GM21825 (cell line): ENCODE results near the gene IFI35.

Experiments
- ATAC-seq: cut with Tn5 transposase; IDR thresholded peaks from one replicate; pipeline ENCODE4 v1.9.1; 2021; ENCODE audit warnings: mild to moderate bottlenecking, moderate library complexity; ENCODE audit not compliant: unreplicated experiment

Gene IFI35

DNA sequence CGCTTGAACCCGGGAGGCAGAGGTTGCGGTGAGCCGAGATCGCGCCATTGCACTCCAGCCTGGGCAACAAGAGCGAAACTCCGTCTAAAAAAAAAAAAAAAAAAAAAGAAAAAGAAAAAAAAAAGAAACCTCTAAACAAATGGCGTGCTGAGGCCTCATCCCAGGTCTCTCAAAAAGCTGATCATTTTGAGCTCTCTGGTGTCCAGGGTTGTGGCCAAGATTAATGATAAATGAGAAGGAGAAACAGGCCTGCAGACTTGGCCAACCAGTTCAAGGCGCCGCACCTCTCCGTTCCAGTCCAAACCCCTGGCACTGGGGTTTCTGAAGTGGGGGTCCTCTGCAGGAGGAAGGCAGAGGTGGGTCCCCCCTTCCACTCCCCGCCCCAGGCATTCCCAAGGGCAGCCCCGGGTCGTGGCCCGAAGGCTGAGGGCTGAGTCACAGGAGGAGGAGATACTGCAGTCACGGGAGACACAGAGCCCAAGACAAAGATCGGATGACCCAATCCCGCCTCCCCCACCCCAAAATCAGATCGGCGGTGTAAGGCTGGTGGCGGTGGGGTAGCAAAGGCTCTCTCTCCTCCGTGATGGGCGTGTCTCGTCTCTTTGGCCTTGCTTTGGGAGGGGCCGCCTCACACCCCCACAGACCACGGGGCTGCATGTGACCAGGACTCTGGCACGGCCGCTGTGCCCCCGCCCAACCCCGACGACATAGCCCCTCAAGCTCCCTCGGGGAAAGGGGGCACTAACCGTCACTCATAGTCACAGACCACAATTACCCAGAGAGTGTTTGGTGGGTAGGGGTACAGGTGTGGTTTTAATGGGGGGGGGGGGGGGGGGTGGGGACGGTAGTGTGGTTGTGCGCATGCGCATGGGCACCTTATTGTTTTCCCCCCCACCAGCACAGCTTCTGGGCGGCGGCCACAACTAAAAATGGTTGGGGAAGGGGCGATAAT is 14.5 kb downstream of the IFI35 start:
- ATAC-seq = no peak

DNA sequence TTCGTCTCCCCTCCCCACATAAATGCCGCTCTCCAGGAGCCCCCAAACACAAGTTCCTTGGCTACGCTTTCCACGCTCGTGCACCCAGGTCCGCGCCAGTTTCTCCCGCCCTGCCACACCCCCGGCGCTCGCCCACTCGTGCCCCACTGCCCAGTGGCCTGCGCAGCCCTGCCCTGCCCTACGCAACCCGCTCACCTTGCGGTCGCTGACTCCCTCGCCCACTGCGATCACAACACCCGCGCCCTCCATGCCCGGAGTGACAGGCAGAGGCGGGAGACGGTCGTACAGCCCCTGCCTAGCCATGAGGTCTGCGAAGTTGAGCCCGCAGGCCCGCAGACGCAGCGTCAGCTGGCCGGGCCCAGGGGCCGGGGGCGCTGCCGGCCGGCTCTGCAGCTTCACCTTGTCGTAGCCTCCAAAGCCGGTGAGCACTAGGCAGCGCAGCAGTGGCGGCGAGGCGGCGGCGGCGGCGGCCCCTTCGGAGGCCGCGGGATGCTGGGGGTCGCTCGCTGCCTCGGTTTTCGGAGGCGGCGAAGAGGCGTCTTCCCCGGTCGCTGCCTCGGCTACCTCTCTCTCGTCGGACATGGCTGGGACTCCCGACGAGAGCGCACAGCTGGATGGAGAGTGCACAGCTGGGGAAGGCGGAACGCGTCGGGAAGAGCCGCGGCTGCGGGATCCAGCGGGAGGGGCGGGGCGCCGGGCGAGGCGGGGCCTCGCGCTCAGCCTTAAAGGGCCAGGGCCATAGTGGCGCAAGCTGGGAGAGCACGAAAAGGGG is 15.3 kb downstream of the IFI35 start, which contains the start of gene VAT1:
Gene VAT1 (minus strand): TSS at position 645 of the 772 bp plus-strand sequence. CDS start 63 bp downstream, at position 582.
- ATAC-seq = peak; percentile 44

DNA sequence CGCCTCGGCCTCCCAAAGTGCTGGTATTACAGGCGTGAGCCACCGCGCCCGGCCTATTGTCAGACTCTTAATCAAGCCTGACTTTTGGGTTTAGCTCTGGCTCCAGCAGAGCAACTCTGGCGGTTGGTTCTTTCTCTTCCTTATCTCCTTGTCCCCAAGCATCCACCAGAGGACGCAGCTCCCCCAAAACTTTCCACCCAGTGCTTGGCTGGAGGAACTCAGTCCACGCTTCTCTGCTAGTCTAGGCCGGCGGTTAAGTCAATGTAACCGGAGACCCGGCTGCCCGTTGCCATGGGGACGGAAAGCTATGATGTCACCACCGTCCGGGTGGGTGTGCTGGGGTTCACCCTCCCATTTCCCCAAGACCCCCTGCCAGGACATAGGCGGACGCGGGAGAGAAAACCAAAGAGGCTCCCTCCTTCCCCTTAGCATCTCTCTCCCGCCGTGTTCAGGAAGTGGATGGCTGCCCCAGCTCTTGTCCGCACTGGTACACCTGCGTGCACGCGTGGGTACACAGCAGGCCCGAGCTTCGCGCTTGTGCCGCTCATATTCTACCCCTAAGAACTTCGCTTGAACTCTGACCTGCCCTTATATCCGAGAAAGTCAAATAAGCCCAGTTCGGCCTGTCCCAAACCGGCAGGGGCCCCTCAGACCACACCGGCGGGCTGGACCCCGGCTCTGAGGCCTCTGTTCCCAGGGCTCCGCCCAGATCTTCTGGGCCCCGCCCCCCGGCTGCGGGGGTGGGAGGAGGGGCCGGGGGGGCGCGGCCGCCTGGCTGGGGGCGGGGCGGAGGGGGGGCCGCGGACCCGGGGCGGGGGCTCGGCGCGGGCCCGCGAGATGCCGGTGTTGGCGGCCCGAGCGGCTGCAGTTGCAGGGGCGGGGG is 18.1 kb downstream of the IFI35 start, which contains the start of gene RND2:
Gene RND2 (plus strand): TSS at position 825 of the 883 bp plus-strand sequence. CDS start 117 bp downstream, outside the sequence.
- ATAC-seq = peak; percentile 42

DNA sequence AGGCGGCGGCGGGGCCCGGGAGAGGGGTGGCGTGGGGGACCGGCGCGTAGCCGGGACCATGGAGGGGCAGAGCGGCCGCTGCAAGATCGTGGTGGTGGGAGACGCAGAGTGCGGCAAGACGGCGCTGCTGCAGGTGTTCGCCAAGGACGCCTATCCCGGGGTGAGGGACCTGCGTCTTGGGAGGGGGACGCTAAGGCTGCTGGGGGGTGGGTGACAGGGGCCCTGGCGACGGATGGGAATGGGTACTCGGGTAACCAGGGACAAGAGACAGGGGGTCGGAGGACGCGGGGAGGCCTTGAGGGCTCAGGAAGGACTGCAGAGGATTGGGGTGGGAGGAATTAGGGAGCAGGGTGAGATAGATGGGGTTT is 18.7 kb downstream of the IFI35 start:
- no peak for ATAC-seq

DNA sequence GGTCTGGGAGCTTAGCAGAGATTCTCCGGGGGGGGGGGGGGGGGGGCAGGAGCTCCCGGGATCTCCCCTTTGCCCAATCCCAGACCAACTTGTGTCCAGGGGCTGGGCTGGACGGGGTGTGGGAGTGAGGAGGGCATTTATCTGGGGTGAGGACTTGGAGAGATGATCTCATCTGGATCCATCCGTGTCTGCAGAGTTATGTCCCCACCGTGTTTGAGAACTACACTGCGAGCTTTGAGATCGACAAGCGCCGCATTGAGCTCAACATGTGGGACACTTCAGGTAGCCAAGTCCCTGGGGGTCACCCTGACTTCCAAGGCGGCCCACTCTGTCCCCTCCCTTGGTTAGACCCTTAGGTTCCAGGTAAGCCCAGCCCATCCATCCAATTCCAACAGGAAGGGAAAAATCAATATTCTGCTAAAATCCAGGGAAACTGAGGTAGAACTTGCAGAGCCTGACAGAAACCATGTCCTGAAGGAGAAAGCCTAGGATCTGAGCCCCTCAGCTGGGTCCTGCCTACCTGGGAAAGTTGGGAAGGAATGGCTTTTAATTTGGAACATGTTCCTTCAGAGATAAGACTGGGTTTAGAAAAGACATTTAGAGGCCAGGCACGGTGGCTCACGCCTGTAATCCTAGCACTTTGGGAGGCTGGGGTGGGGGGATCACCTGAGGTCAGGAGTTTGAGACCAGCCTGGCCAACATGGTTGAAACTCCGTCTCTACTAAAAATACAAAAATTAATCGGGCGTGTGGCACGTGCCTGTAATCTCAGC is 19.4 kb downstream of the IFI35 start:
- no peak for ATAC-seq

DNA sequence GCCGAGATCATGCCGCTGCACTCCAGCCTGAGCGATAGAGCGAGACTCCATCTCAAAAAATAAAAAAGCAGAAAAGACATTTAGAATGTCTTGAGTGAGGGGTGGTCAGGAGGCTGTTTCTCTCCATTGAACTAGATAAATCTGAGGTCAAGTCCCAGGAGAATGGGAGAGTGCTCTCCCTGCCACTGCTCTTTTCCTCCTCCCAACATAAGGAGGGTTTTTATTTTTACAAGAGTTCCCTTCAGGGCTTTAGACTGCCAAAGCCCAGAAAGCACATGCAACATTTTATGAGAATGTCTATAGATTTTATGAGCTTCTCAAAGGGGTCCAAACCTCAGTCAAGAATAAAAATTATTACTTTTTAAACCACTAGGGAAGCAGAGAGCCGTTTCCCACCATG is 20.0 kb downstream of the IFI35 start:
- no peak for ATAC-seq

DNA sequence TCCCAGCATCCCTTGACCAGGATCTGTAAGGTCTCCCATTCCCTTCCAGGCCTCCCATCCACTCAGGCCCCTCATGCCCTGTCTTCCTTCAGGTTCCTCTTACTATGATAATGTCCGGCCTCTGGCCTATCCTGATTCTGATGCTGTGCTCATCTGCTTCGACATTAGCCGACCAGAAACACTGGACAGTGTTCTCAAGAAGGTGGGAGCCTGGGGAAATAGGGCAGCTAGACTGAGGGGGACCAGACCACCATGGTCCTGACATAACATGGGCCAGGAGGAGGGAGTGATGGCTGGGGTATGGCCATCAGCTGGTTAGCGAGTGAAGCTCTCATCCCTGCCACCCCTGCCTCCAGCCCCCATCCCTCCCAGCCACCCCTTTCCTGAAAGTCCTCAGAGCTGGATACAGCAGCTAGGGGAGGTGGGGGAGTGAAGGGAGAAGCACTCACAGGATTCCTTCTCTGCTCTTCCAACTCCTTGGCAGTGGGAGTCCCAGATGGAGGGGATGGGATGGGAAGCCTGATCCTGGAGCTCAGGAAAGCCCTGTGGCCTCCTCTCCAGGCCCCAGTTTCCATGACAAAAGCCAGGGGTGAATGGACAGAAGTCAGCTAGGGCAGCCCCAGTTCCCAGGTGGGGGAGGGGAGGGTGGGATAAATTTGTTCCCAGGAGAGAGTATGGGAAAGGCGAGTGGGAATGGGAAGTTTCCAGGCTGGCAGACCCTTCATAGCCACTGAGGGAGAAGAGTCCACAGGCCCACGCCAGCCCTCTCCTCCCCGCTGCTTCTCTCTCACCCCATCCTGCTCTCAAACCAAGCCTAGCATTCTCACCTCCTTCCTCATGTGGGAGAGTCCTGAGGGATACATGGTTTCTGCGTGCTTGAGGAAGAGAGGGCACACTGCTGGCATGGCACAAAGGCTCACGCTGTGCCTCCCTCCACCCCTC is 20.8 kb downstream of the IFI35 start:
- no peak for ATAC-seq

DNA sequence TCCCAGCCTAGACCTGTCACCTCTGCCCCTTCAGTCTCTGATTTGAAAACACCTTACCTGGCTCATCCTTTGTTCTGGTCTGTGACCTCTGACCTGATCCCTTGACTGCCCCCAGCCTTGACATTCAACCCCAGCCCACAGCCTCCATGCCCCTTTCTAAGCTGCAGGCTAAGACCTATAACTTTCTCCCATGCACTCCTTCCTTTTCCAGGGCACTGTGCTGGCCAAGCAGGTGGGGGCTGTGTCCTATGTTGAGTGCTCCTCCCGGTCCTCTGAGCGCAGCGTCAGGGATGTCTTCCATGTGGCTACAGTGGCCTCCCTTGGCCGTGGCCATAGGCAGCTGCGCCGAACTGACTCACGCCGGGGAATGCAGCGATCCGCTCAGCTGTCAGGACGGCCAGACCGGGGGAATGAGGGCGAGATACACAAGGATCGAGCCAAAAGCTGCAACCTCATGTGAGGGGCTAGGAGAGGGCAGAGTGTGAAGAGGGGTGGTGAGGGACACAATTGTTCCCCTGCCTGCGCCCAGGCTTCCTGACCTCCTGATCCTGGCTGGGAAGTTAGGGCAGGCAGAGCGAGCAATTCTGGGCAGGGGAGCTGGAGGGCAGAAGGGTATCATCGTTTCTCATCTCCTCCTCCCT is 21.8 kb downstream of the IFI35 start:
- no peak for ATAC-seq

DNA sequence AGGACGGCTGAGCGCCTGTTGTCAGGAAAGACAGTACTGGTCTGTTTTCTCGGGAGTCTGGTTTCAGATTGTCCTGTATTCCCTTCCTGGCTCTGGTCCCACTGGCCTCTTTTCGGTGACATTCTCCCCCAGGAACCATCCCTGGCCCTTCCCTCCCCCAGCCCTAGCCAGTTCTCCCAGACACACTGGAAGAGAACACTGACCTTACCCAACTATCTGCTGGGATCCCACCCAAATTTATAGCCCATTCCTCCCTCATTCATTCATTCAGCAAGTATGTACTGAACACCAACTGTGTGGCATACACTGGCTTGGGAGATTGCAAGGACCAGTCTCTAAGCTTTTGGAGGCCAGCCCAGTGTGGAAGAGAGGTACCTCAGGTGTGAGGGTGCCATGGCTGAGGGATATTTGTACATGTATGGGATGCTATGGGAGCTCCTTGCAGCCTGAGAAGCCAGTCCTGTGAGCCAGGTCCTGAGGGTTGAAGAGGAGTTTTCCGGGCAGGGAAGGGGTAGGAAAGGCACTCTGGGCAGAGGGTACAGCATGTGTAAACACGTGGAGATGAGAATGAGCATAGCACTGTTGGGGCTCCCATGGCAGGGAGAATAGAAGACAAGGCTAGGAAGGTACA is 23.7 kb downstream of the IFI35 start:
- ATAC-seq = no peak

DNA sequence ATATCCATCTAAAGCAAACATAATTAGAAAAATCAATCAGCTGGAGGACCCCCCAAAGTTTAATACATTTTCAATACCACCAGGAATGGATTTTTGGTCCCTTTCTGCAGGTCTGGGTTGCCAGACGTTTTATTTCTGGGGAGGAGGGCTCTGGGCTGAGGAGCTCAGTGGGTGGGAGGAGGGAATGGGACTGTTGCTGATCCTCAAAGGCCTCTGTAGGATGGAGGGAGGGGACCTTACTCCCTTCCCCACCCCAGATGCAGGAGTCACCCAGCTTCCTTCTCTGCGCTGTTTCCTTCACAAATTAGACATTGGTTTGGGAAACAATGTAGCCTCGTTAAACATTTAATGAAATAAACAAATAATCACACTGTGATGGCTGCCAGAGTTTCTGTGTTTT is 25.1 kb downstream of the IFI35 start:
- no peak for ATAC-seq

DNA sequence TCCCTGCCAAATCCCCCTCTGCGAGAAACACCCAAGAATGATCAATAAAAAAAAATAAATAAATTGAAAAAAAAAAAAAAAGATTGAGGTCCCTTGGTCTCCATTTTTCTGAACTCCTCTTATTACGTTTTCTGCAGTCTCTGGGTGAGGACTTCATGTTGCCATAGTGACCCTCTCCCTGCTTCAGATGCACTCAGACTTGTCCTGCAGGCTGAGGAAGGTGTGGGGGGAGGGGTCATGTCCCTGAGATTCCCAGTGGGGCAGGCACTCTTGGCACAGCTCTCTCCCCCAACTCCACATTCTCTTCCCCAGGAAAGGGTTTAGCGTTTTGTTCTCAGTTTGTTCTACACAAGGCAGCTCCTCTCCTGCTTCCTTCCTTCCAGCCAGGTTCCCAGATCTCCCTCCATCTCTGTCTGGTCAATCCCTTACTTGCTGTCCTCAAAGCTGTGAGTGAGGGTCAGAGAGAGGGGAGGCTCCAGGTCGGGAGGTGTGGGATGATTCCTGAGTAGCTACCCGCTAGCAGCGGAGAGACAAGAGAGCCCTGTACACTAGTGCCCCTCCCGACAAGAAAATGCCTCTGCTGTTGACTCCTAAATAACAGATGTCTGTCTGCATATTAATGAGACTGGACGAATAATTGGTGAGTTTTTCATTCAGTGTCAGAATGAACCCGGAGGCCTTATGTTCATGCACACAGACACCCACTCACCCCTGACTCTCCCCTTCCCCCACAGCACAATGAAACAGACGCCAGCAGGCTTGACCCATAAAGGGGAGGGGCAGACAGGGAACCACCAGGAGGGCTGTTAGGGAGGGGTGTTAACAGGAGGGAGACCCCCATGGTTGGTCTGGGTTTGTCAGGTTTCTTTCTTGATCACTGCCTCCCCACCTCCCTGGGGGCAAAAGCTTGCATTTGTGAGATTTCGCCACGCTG is 27.6 kb downstream of the IFI35 start:
- ATAC-seq = no peak

DNA sequence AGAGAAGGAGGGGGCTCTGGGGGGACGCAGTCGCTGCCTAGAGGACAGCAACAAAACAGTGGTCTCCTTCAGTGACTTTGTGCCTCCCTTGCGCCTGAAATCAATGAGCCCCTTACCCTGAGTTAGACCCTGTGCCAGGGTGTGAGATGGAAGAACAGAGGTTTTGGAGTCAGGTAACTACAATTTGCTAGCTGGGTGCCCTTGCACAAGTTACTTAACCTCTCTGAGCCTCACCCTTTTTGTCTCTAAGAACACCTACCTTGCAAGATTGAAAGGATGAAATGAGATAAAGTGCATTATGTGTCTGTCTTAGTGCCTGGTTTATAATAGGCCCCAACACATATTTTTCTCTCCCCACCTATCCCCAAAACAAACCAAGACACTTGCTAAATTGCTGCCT is 28.3 kb downstream of the IFI35 start:
- no peak for ATAC-seq

DNA sequence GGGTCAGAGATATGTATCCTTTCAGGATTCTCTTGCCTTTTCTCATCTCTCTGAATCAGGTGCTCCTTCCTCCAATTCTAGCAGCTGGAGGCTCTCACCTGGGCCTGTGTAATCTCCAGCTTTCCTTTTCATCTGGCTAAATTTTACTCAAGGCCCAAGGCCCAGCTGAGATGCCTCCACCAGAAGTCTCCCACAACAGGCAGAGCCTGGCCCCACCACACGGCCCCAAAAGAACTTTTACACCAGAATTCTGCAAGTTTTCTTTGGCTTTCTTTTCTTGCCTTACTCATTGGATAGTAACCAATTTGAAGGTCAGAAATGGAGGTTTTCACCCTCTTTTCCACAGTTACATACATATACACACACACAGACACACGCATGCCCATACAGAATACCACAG is 33.1 kb downstream of the IFI35 start:
- ATAC-seq = no peak

DNA sequence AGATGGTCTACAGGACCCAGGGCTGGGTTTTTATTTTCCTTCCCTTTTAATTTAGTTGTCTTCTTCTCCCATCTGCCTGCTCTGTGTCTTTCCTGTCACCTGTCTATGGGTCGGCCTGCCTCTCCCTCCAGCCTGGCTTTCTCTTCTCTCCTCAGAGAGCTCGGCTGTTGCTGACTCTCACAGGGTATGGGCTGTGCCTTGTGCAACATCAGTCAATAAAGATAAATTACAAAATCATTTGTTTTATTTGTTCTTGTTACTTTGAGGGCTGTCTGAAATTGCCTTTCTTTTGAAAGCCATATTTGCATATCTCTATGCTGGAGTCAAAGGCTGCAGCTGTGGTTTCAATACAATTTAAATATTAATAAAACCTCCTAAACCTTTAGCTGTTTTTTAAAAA is 34.1 kb downstream of the IFI35 start:
- ATAC-seq = no peak

DNA sequence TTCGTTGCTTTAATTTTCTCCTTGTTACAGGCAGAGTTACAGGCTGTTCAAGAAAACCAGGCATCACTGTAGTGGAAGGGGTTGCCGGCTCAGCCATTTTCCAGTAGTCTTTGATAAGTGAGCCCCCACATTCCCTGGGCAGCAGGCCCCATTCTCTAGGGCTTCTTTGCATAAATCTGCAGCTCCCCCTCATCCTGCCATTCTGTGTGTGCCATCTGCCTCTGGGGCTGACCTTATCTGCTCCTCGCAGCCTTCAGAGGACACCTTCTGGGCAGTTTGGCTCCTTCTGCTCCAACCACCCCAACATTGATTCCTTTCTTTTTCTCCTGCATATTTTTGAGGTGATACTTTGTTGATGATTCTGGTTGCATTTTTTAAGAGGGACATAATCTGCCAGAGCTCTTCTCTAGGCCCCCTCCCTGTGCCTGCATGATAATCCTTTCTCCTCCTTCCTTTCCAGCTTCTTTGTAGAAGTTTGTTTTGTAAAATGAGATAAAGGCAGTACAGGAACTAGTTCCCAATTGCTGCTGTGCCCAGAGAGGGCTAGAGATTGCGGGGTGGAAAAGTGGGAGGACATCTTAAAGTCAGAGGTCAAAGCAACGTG is 35.5 kb downstream of the IFI35 start:
- no peak for ATAC-seq

DNA sequence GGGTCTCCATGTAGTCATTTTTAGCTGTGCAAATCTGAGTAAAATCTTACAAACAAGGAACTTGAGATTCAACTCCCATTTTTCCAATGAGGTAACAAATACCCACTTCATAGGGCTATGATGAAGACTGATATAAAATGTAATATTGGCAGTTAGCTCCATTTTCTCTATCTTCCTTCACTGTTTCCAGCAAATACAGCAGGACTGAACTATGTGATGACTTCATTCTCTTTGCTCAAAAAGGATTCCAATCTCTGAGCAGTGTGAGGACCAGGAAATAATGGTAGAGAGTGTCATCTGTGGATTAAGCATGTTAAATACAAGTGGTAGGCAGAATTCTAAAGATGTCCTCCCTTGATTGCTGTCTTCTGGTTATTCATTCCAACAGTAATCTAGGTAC is 36.7 kb downstream of the IFI35 start:
- ATAC-seq = no peak

DNA sequence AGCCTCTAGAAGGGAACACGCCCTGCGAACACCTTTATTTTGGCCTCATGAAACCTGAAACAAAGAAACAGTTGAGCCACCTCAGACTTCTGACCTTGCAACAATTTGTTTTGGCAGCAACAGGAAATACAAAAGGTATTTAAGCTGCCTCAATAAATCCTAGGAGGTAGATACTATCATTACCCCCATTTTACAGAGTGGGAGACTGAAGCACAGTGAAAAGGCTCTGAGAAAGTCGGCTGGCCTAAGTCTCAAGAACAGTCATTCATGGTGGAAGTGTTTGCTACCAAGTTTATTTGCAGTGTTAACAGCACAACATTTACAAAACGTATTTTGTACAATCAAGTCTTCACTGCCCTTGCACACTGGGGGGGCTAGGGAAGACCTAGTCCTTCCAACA is 37.4 kb downstream of the IFI35 start:
- no peak for ATAC-seq
